Rectal smooth muscle tissue (tissue), 1 donor: ENCODE measurements around the gene ITSN1.

Experiments
- H3K27ac ChIP-seq: one replicate; pipeline ENCODE4 v1.7.0; 2013; ENCODE audit warnings: low read depth, low read length, inconsistent platforms
- H3K27me3 ChIP-seq: one replicate; pipeline ENCODE4 v1.7.0; 2013; ENCODE audit warnings: low read length; ENCODE audit not compliant: control insufficient read depth, insufficient read depth
- H3K36me3 ChIP-seq: one replicate; pipeline ENCODE4 v1.7.0; 2013; ENCODE audit warnings: low read length; ENCODE audit not compliant: control insufficient read depth, insufficient read depth
- H3K4me1 ChIP-seq: one replicate; pipeline ENCODE4 v1.7.0; 2013; ENCODE audit warnings: low read length; ENCODE audit not compliant: control insufficient read depth, insufficient read depth
- H3K4me3 ChIP-seq: one replicate; pipeline ENCODE4 v1.7.0; 2013; ENCODE audit warnings: low read length
- H3K9ac ChIP-seq: one replicate; pipeline ENCODE4 v1.7.0; 2013; ENCODE audit warnings: low read length

The ITSN1 gene

DNA sequence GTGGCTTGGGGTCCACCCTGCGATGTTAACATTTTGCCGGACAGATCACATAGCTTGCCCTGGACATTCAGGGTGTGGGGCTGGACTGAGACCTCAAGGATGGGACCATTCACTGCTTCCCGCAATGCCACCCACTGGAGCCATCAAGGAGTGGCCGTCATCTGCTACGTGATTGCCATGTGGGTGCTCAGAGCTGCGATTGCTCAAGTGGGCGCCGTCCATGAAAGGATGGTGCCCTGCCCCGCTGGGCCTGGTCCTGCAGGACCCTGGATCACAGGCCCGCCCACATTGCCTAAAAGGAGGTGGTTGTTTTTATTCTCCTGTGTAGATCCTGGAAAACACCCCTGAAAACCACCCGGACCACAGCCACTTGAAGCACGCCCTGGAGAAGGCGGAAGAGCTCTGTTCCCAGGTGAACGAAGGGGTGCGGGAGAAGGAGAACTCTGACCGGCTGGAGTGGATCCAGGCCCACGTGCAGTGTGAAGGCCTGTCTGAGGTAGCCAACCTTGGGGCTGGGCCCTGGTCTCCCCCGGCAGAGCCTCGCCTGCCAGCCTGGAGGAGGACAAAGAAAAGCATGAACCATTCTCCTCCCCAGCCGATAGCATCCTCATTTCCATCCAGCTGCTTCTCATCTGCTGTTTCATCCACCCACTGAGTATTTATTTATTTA, 232.9 kb downstream of the ITSN1 start:
- Histone ChIP-seq H3K27ac (no peak overlapping the region), H3K36me3 (no peaks in the 10 kb centered on the region), H3K27me3 (no peaks in the 10 kb centered on the region), H3K4me1 (no peaks in the 10 kb centered on the region), H3K4me3 (no peak overlapping the region), H3K9ac (no peak overlapping the region)

DNA sequence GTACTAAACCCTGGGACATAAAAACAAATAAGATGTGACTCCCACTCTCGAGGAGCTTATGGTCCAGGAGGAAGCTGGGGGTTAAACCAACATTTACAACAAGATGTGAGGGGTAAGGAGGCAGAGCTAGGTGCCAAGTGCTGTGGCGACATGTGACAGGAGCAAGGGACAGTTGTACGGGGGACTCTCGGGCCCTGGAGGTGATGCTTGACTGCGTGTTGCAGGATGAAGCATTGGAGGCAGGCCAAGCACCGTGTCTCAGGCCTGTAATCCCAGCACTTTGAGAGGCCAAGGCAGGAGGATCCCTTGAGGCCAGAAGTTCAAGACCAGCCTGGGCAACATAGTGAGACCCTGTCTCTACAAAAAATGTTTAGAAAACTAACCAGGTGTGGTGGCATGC, 236.5 kb downstream of the ITSN1 start:
- H3K27me3 ChIP-seq: no peaks in the 10 kb centered on the region
- H3K9ac ChIP-seq: no peak overlapping the region
- no peaks in the 10 kb centered on the region for H3K36me3 ChIP-seq
- H3K4me3 ChIP-seq: no peak overlapping the region
- no peak overlapping the region for H3K27ac ChIP-seq
- no peaks in the 10 kb centered on the region for H3K4me1 ChIP-seq

DNA sequence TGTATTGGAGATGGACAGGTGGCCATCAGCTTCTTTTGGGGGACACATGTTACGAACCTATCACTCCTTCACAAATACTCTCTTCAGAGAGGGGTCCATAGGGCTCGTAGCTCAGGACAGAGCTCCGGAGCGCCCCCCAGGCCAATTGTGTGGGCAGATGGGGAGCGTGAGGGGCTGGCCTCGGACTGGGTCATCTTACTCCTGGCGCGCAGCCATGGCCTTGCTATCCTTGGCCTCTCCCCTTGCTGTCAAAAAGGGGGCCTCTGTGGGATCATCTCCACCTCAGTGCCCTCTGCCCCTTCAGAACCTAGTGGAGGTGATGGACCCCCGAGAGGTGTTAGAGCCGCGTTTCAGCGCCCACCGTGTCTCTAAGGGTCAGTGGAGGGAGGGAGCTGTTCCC, 238.3 kb downstream of the ITSN1 start:
- Histone ChIP-seq H3K4me3 (no peak overlapping the region), H3K27ac (no peak overlapping the region), H3K9ac (no peak overlapping the region), H3K36me3 (no peaks in the 10 kb centered on the region), H3K27me3 (no peaks in the 10 kb centered on the region), H3K4me1 (no peaks in the 10 kb centered on the region)

DNA sequence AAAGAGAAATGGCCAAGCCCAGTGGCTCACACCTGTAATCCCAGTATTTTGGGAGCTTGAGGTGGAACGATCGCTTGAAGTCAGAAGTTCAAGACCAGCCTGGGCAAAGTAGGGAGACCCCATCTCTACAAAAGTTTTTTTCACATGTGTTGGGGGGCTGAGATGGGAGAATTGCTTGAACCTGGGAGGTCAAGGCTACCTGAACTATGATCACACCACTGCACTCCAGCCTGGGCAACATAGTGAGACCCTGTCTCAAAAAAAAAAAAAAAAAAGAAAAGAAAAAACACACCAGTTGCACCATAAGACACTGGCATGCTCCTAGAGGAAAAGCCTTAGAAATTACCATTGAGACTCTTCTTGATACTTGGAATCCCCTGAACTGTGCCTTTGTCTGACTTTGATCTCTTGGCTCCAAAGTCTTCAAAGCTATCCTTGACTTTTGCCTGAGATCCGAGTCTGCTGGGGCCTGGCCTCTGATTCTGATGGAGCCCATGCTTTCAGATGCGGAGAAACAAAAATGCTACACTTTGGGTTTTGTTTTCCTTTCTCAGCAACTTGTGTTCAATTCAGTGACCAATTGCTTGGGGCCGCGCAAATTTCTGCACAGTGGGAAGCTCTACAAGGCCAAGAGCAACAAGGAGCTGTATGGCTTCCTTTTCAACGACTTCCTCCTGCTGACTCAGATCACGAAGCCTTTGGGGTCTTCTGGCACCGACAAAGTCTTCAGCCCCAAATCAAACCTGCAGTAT, 239.6 kb downstream of the ITSN1 start:
- no peaks in the 10 kb centered on the region for H3K27me3 ChIP-seq
- no peak overlapping the region for H3K4me3 ChIP-seq
- H3K36me3 ChIP-seq: no peaks in the 10 kb centered on the region
- H3K9ac ChIP-seq: no peak overlapping the region
- H3K4me1 ChIP-seq: no peaks in the 10 kb centered on the region
- H3K27ac ChIP-seq: no peak overlapping the region

DNA sequence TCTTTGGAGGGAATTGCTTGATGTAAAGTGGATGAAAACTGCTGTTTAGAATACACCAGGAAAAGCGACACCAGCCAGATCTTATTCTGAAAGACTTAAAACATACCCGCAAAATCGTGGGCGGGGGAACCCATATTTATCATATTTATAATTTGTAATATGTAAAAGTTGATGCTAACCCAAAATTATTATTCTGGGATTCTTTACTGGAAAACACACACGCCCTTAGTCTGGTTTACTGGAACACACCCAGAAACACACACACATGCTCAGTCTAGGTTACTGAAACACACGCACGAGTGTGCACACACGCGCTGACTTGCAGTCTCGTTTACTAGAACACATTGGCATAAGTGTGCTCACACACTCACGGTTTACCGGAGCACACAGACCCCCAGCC, 240.8 kb downstream of the ITSN1 start:
- Histone ChIP-seq H3K9ac (no peak overlapping the region), H3K4me1 (no peaks in the 10 kb centered on the region), H3K36me3 (no peaks in the 10 kb centered on the region), H3K27ac (no peak overlapping the region), H3K4me3 (no peak overlapping the region), H3K27me3 (no peaks in the 10 kb centered on the region)

DNA sequence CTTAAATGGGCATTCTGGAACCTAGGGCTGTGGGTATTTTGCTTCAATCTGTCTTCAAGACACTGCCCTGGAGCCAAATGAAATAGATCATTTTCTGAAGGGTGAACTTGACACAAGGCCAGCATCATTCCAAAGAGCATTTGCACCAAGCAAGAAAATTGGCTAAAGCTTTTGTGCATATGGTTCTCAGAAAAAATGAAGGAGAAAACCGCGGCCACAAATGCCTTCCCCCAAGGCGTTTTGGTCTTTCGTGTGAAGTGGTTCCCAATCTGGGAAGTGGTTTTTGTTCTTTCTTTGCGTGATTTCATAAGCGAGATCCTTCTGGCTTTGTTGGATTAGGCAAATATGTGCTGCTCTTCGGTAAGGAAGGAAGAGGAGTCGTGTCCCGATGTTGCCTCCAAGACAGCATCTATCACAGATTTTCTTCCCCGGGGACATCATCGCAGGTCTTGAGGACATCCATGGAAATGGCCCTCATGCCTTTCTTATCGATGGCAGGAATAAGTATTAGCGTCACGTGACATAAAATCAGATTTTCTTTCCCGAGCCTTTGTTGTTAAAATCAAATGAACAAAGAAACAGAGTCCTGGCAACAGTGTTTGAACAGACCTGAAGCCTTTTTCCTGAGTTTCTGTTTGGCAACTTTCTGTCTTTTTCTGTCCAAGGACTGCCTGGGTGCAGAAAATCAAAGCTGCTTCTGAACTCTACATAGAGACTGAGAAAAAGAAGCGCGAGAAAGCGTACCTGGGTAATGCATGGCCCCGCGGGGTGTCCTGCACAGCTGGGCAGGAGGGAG, 242.3 kb downstream of the ITSN1 start:
- H3K36me3 ChIP-seq: no peaks in the 10 kb centered on the region
- H3K4me3 ChIP-seq: no peak overlapping the region
- no peak overlapping the region for H3K27ac ChIP-seq
- no peak overlapping the region for H3K9ac ChIP-seq
- no peaks in the 10 kb centered on the region for H3K27me3 ChIP-seq
- H3K4me1 ChIP-seq: no peaks in the 10 kb centered on the region

DNA sequence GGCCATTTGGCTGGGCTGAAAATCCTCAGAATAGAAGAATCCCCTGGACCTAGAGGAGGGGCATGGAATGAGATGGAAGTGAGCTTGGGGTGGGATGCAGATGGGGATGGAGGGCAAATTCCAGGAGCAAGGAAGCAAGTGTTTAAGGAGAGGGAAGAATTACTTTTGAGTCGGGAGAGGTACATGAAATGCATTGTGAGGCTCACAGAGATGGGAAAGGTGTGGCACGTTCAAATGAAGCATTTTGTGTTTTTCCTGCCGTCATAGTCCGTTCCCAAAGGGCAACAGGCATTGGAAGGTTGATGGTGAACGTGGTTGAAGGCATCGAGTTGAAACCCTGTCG, 242.8 kb downstream of the ITSN1 start:
- Histone ChIP-seq H3K27ac (no peak overlapping the region), H3K27me3 (no peaks in the 10 kb centered on the region), H3K36me3 (no peaks in the 10 kb centered on the region), H3K4me1 (no peaks in the 10 kb centered on the region), H3K4me3 (no peak overlapping the region), H3K9ac (no peak overlapping the region)

DNA sequence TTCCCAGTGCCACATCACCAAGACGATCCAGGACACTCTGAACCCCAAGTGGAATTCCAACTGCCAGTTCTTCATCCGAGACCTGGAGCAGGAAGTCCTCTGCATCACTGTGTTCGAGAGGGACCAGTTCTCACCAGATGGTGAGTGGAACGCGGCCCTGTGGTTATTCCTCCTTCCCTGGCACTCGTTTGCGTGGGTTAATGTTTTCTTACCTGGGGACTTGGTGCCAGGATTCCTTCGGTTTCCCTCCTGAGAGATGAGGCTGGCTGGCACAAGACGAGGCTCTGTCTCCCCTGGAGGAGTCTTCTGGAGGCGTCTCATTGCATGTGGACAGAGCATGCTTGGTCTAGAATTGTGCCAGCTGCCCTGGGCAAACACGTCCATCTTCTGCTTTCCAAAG, 244.0 kb downstream of the ITSN1 start:
- H3K27me3 ChIP-seq: no peaks in the 10 kb centered on the region
- H3K27ac ChIP-seq: no peak overlapping the region
- no peaks in the 10 kb centered on the region for H3K4me1 ChIP-seq
- H3K4me3 ChIP-seq: no peak overlapping the region
- no peaks in the 10 kb centered on the region for H3K36me3 ChIP-seq
- H3K9ac ChIP-seq: no peak overlapping the region

DNA sequence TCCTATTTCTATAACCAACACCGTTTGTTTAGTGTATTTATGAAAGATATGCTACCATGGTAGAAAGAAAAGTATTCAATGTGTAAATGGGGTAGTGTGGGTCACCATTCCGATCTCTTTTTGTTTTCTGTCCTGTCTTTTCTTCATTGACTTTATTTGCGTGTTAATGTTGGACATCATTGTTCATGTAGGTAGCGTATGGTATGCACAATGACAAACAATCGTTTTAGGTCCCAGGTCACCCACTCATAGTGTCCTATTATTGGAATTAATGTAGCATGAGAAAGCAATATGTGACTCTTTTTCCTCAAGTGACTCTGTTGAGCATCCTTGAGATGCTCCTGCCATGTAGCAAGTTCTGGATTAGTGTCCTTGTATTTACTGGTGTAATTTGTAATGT, 247.9 kb downstream of the ITSN1 start:
- no peak overlapping the region for H3K4me3 ChIP-seq
- H3K4me1 ChIP-seq: peaks cover 2% of the 10 kb centered on the region
- H3K27ac ChIP-seq: no peak overlapping the region
- H3K27me3 ChIP-seq: no peaks in the 10 kb centered on the region
- H3K36me3 ChIP-seq: no peaks in the 10 kb centered on the region
- no peak overlapping the region for H3K9ac ChIP-seq

DNA sequence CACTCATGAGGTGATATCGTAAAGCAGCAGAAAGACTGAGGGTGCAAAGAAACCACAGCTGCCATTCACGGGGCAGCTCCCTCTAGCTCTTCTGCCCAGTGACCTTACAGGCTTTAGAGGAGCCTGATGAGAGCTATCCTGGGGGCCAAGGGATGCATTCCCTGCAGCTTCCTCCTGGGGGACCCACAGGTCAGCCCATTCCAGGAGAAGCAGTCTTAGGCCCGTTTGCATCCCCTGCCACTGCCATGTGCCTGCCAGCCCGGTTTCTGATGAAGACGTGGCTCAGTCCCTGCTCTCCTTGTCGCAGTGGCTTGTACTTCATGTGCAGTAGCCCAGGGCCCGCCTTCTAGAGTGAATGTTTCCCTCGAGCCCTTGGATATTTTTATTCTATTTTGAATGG, 250.6 kb downstream of the ITSN1 start:
- Histone ChIP-seq H3K27me3 (no peaks in the 10 kb centered on the region), H3K36me3 (no peaks in the 10 kb centered on the region), H3K27ac (no peak overlapping the region), H3K9ac (no peak overlapping the region), H3K4me1 (peaks cover 2% of the 10 kb centered on the region), H3K4me3 (no peak overlapping the region)

DNA sequence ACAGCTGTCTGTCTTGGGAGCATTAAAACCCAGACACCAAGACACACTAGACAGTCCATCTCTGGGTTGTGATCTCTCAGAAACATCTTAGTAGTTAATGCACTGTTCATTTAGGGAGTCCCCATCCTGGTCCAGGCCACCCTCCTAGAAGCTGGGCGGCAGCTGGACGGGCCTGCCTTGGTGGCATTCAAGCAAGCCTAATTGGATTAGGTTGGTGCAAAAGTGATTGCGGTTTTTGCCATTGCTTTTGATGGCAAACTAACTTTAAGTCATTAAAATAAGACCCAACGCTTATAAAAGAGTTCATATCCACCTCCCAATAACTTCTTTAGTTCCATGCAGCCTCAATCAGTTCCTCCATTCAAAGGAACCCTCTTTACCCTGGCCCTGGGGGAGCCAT, 251.6 kb downstream of the ITSN1 start:
- Histone ChIP-seq H3K36me3 (no peaks in the 10 kb centered on the region), H3K4me1 (peaks cover 4% of the 10 kb centered on the region), H3K4me3 (no peak overlapping the region), H3K9ac (no peak overlapping the region), H3K27ac (no peak overlapping the region), H3K27me3 (no peaks in the 10 kb centered on the region)

DNA sequence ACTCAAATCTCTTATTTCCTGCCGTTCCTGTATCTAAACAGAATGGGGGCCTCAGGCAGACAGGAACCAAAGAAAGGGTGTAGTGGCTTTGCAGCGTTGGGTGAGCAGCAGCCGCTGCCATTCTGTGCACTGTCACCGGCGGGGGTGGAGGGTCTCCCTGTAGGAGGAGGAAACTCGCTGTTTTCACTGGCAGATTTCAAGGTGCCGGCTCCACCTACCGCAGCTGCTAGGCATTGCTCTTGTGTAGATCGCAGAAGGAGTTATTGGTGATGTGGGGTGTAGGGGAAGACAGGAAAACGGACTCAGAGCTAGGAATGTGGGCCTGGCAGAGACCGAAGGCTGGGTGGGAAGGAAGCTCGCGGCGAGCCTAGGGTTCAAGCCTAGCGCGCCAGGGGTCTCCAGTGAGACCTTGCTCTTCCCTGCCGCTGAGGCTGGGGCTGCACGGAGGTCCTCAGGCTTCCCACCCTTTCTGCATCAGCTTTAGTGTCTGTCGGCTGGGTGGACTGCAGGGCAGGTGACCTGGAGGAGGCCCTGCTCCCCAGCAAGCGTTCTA, 252.5 kb downstream of the ITSN1 start:
- no peak overlapping the region for H3K27ac ChIP-seq
- no peaks in the 10 kb centered on the region for H3K36me3 ChIP-seq
- peaks cover 8% of the 10 kb centered on the region for H3K4me1 ChIP-seq
- no peaks in the 10 kb centered on the region for H3K27me3 ChIP-seq
- H3K9ac ChIP-seq: no peak overlapping the region
- H3K4me3 ChIP-seq: peak overlapping the region; percentile 68
